ENCODE measurements around the gene ADH1C.
"Not testable (repeated sequence)": the region's sequence is repeated elsewhere in the genome, so short reads cannot be mapped to it uniquely, and the experiment has no call there.

Gene ADH1C

GRCh38 chr4:99356992-99357391, 4.4 kb upstream of the ADH1C start:
- DNase-seq = no peak

- not testable (repeated sequence) for DNase-seq
Observed at GRCh38 chr4:99356149-99356548, 3.6 kb upstream of the ADH1C start.

- DNase-seq = no peak
Observed at GRCh38 chr4:99351487-99351886, 1.1 kb downstream of the ADH1C start.

- no peak for DNase-seq
Observed at GRCh38 chr4:99349338-99349737, 3.2 kb downstream of the ADH1C start.

- DNase-seq = not testable (repeated sequence)
Observed at GRCh38 chr4:99342624-99343023, 9.9 kb downstream of the ADH1C start.

GRCh38 chr4:99341426-99341825, 11.1 kb downstream of the ADH1C start:
- DNase-seq = no peak

GRCh38 chr4:99339172-99339571, 13.4 kb downstream of the ADH1C start:
- DNase-seq = no peak

- DNase-seq = no peak
Observed at GRCh38 chr4:99336553-99336952, 16.0 kb downstream of the ADH1C start.

GRCh38 chr4:99334880-99335279, 17.7 kb downstream of the ADH1C start:
- DNase-seq = no peak

- no peak for DNase-seq
Observed at GRCh38 chr4:99330648-99331047, 21.9 kb downstream of the ADH1C start.

- DNase-seq = no peak
Observed at GRCh38 chr4:99329876-99330275, 22.7 kb downstream of the ADH1C start.

GRCh38 chr4:99324979-99325378, 27.6 kb downstream of the ADH1C start:
- DNase-seq = no peak

GRCh38 chr4:99324361-99324760, 28.2 kb downstream of the ADH1C start:
- DNase-seq = no peak

- no peak for DNase-seq
Observed at GRCh38 chr4:99323756-99324155, 28.8 kb downstream of the ADH1C start.

- DNase-seq = no peak
Observed at GRCh38 chr4:99321241-99322191, 31.0 kb downstream of the ADH1C start, which contains the start of gene ADH1B. Gene ADH1B (minus strand): TSS chr4:99321401. CDS start chr4:99321331, 70 bp downstream.

GRCh38 chr4:99317811-99318210, 34.7 kb downstream of the ADH1C start:
- DNase-seq = not testable (repeated sequence)

GRCh38 chr4:99317354-99317753, 35.2 kb downstream of the ADH1C start:
- no peak for DNase-seq

- DNase-seq = no peak
Observed at GRCh38 chr4:99315839-99316238, 36.7 kb downstream of the ADH1C start.

- no peak for DNase-seq
Observed at GRCh38 chr4:99314211-99314610, 38.3 kb downstream of the ADH1C start.

- DNase-seq = no peak
Observed at GRCh38 chr4:99310389-99310788, 42.2 kb downstream of the ADH1C start.

- DNase-seq = no peak
Observed at GRCh38 chr4:99305638-99306400, 46.7 kb downstream of the ADH1C start.

GRCh38 chr4:99301376-99302164, 51.0 kb downstream of the ADH1C start:
- no peak for DNase-seq

GRCh38 chr4:99300934-99301333, 51.6 kb downstream of the ADH1C start:
- DNase-seq = no peak
